ENCODE measurements around the gene SIK3.
"Not testable (repeated sequence)": the region's sequence is repeated elsewhere in the genome, so short reads cannot be mapped to it uniquely, and the experiment has no call there.

- not testable (repeated sequence) for TF ChIP-seq EZH2 (IDR thresholded peaks at IDR 0.05); POLR2AphosphoS5 (IDR thresholded peaks at IDR 0.05; ENCODE audit: borderline replicate concordance, low read depth, low read length); FOXP2 (optimal IDR thresholded peaks at IDR 0.05; ENCODE audit: control extremely low read depth, extremely low read length, insufficient read depth)
Measured at GRCh38 chr11:116801662-116802061, 296.6 kb downstream of the SIK3 start.

Data from SK-N-MC (cell line).